ENCODE data around the gene APOBEC4.
A peak's percentile ranks its signal among the peaks of the same experiment; 100 is the strongest.
"Not testable (repeated sequence)": the region's sequence is repeated elsewhere in the genome, so short reads cannot be mapped to it uniquely, and the experiment has no call there.

Gene APOBEC4

DNA sequence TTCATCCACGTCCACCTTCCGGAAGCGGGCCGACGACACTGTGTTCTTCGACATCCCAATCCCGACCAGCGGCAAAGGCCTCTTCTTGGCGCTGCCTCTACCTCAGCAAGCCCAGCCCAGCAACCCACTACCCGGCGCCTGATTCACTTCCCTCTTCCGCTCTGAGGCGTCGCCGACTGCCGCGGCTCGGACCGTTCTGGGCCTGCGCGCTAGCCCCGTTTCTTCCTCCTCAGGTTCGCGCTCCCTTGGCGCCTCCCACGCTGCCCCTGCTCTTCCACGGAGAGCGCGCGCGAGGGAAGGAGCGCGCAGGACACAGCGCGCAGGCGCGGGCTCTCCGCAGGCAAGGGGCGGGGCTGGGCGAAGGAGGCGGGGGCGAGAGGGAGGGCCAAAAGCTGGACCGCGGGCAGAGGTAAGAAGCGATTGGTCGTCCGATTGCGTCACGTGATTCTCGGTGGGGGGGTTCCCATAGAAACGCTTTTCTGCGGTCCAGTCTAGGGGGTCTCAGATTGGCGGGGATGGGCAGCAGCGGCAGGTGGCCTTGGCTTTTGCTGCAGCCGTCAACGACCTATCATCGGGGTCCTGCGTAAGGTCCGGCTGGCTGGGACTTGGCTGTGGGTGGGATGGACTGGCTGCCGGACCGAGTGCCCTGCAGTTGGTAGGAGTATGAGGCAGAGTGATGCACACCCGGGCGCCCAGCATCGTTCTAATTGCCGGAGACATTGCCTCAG lies 17.3 kb downstream of the APOBEC4 start, which contains the start of gene ARPC5:
Gene ARPC5, minus strand, starts transcription at position 178 of the 728 bp plus-strand sequence. Its CDS starts 124 bp downstream, at position 54.
- peak within 1 kb of the TSS; percentile 97 for H3K4me3 Mint-ChIP-seq
- no peaks in the 10 kb centered on the region for H3K27me3 Mint-ChIP-seq
- H3K9me3 Mint-ChIP-seq: no peaks in the 10 kb centered on the region
- peaks cover 30 to 37% of the 10 kb centered on the region in 2 donors for H3K4me1 Mint-ChIP-seq (ENCODE audit: low read depth in 2 of 2)
- peak within 1 kb of the TSS; percentile 94 to 95 for H3K27ac Mint-ChIP-seq
- DNase-seq (peak; percentile 89 to 93 (median 91)), ATAC-seq (replicated peaks) (peak; percentile 86)
- peaks cover 30% of the 10 kb centered on the region for H3K36me3 Mint-ChIP-seq (ENCODE audit: insufficient read depth)

DNA sequence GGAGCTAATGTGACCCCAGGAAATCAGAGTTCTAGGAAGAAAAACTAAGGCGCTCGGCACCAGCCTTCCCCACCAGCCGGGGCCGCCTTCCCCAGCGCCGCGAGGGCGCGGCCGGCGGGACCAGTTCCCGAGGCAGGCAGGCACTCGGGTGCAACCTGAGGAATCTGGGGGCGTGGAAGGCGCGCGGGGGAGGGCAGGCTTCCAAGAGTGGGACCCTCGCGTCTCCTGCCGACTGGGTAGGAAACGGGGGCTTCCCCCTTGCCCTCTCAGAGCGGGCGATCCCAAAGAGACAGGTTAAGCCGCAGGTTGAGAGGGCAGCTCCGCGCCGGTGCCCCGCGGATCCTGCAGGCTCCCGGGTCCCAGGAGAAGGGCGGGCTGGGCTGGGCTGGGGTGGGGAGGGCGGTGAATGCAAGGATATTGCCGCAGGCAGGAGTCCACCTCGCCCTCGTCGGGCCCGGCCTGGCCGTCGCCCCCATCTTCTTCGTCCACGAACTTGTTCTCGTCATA lies 18.0 kb downstream of the APOBEC4 start:
- H3K27me3 Mint-ChIP-seq: no peaks in the 10 kb centered on the region
- peak overlapping the region; percentile 97 for H3K4me3 Mint-ChIP-seq
- peaks cover 36% of the 10 kb centered on the region for H3K36me3 Mint-ChIP-seq (ENCODE audit: insufficient read depth)
- peak; percentile 3 for ATAC-seq (replicated peaks)
- H3K4me1 Mint-ChIP-seq (ENCODE audit: low read depth in 2 of 2): peaks cover 35 to 42% of the 10 kb centered on the region in 2 donors
- peak in 1 of 3 experiments; percentile 15 for DNase-seq
- H3K27ac Mint-ChIP-seq: peak overlapping the region; percentile 94 to 95
- H3K9me3 Mint-ChIP-seq: no peaks in the 10 kb centered on the region

DNA sequence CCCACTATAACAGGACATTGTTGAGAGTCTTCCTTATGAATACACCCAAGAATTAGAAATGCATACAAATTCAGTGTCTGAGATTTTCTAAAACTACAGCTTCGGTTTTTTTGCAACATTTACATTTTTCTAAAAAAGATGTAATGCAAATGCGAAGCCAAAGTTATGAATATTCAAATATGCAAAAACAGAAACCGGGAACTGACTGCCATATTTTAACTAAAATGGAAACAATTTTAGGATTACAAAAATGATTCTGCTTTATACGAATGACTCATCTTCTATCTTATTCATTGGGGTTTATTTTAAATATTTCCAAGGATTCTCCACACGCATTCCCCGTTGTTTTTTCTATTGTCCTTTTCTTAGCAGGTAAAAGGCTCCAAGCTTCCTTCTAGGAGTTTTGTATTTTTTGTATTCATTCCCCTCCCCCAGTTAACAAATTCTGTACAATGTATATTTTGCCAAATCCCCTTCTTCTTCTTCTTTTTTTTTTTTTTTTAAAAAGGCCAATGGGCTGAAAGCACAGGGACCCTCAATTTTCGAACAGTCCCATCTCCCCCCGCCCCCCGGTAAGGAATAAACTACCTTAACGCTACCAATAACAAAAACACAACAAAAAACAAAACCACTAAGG lies 18.6 kb downstream of the APOBEC4 start:
- Mint-ChIP-seq H3K36me3 (ENCODE audit: insufficient read depth) (peaks cover 42% of the 10 kb centered on the region), H3K4me3 (peak overlapping the region; percentile 97), H3K27ac (peak overlapping the region; percentile 35 to 77), H3K4me1 (ENCODE audit: low read depth in 2 of 2) (peaks cover 37 to 42% of the 10 kb centered on the region in 2 donors), H3K9me3 (no peaks in the 10 kb centered on the region), H3K27me3 (no peaks in the 10 kb centered on the region)
- DNase-seq (no peak), ATAC-seq (replicated peaks) (no peak)

DNA sequence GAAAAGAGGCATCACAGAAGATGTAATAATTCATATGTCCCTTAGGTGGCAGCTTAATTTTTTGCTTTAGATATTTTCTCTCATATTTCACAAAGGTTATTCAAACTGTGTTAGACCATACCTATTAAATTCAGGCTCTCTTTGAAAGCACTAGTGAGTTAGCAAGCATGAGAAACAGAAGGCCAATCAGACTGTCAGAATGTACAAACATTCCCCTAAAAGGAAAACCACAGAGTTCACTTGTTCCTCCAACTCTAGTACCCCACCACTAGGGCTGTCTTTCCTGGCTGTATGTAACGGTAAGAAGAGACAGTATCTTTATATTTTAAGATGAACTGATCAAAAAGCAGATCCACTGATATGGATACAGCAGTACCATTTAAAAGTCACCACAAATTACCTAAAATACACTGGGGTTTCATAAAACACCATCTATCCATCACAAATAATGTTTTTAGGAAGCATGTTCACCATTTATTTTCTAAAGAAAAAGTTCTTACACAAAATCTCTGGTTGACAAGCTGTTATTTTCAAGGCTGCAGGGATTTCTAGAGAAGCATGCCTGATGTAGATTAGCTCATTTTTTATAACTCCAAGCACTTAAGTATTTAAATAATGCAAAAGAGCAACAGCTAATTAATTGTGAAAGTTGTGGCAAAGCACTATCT lies 19.3 kb downstream of the APOBEC4 start:
- ATAC-seq (replicated peaks) (peak; percentile 31), DNase-seq (peak in 2 of 3 experiments; percentile 8 to 16)
- Mint-ChIP-seq H3K9me3 (no peaks in the 10 kb centered on the region), H3K36me3 (ENCODE audit: insufficient read depth) (peaks cover 50% of the 10 kb centered on the region), H3K27me3 (no peaks in the 10 kb centered on the region), H3K4me1 (ENCODE audit: low read depth in 2 of 2) (peaks cover 38 to 43% of the 10 kb centered on the region in 2 donors), H3K4me3 (peak overlapping the region; percentile 97), H3K27ac (peak overlapping the region; percentile 35 to 77)

DNA sequence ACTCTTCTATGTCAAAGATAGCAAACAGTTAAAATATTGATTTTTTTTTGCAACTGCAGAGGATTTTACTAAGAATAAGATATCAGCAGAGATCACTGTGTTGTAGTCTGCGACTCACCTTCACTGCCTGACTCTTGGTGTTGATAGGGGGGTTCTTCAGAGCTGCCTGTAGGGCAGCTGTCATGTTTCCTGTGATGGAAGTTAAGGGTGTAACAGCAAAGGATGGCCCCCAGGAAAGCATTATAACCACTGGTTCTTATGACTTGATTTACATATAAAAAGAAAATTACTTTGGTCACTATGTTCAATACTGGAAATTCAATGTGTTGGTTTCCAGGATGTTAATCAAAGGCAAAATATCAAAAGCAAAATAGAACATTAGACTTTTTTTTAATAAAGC lies 20.2 kb downstream of the APOBEC4 start:
- peak overlapping the region in 1 of 2 donors; percentile 77 for H3K27ac Mint-ChIP-seq
- H3K36me3 Mint-ChIP-seq (ENCODE audit: insufficient read depth): peaks cover 58% of the 10 kb centered on the region
- ATAC-seq (replicated peaks) (no peak), DNase-seq (no peak)
- H3K4me1 Mint-ChIP-seq (ENCODE audit: low read depth in 2 of 2): peaks cover 43 to 50% of the 10 kb centered on the region in 2 donors
- no peaks in the 10 kb centered on the region for H3K27me3 Mint-ChIP-seq
- H3K9me3 Mint-ChIP-seq: no peaks in the 10 kb centered on the region
- peak overlapping the region; percentile 97 for H3K4me3 Mint-ChIP-seq

DNA sequence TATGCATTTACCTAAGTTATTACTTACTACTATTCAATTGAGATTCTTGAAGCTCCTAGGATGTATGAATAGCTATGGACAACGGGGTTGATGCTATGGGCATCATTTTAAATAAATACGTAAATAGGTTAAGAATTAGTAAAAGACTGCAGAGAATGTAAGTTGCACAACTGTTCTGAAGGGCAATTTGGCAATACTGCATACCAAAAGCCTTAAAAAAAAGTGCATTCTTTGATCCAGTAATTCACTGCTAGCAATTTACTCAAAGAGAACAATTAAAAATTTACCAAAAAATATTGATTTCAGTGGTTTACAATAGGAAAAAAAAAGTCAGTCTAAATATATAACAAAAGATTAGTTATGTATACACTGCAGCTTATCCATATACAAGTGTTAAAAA lies 21.0 kb downstream of the APOBEC4 start:
- H3K27ac Mint-ChIP-seq: no peak overlapping the region
- no peaks in the 10 kb centered on the region for H3K9me3 Mint-ChIP-seq
- H3K27me3 Mint-ChIP-seq: no peaks in the 10 kb centered on the region
- peaks cover 43 to 50% of the 10 kb centered on the region in 2 donors for H3K4me1 Mint-ChIP-seq (ENCODE audit: low read depth in 2 of 2)
- ATAC-seq (replicated peaks): no peak
- H3K36me3 Mint-ChIP-seq (ENCODE audit: insufficient read depth): peaks cover 66% of the 10 kb centered on the region
- H3K4me3 Mint-ChIP-seq: peak overlapping the region; percentile 13 to 97
- no peak for DNase-seq

DNA sequence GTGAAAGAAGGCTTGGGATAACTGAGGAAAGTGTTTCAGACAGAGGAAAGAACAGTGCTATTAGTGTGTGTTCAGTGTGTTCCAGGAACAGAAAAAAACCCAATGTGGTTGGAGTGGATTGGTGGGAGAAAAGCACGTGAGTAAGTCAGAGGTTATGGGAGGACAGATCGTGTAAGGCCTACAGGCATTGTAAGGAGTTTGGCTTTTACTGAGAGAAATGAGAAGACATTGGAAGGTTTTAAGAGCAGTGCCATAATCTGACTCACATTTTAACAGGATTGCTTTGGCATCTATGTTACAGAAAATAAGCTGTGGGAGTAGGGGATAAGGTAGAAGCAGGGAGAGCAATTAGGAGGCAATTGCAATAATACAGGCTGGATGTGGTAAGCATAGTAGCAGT lies 22.4 kb downstream of the APOBEC4 start:
- Mint-ChIP-seq H3K27ac (peak overlapping the region in 1 of 2 donors; percentile 1), H3K36me3 (ENCODE audit: insufficient read depth) (peaks cover 79% of the 10 kb centered on the region), H3K27me3 (no peaks in the 10 kb centered on the region), H3K4me3 (peak overlapping the region; percentile 0 to 97), H3K4me1 (ENCODE audit: low read depth in 2 of 2) (peaks cover 36 to 42% of the 10 kb centered on the region in 2 donors), H3K9me3 (no peaks in the 10 kb centered on the region)
- DNase-seq (no peak), ATAC-seq (replicated peaks) (no peak)

DNA sequence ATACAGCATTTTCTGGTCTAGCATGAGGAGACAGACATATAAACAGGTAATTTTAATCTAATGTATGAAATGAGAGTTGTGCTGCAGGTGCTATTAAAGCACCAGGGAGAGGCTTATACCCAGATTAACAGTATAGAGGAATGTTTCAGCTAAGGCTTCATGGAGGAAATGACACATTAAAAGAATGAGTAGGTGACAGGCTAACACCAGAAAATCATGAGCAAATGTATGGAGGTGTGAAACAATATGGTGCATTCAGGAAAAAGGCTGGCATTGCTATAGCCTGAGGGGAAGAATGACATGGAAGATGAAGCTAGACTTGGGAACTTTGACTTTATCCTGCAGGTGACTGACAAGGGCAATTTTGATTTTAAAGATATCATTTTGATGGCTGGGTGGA lies 24.6 kb downstream of the APOBEC4 start:
- peak overlapping the region in 1 of 2 donors; percentile 28 for H3K4me3 Mint-ChIP-seq
- H3K27ac Mint-ChIP-seq: peak overlapping the region in 1 of 2 donors; percentile 1
- H3K36me3 Mint-ChIP-seq (ENCODE audit: insufficient read depth): peaks cover 83% of the 10 kb centered on the region

DNA sequence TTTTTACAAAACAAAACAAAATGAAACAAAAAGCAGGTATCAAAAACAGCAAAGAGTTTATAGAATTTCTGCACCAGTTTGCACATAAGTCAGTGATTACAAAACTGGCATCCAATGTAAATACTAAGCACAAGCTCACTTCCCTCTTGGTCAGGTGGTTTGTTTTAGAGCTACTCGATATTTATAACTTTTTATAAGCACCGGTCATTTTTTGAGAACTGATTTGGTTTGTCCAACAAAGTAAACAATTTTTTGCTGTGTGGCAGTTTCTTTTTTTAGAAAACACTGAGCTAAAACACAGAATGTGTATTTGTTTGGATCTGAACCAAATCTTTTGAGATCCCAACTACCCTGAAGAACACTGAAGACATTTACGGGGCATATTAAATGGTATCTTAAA lies 26.9 kb downstream of the APOBEC4 start:
- H3K27me3 Mint-ChIP-seq; H3K4me3 Mint-ChIP-seq; H3K27ac Mint-ChIP-seq; H3K9me3 Mint-ChIP-seq; DNase-seq; ATAC-seq (replicated peaks): not testable (repeated sequence)
- peaks cover 74% of the 10 kb centered on the region for H3K36me3 Mint-ChIP-seq (ENCODE audit: insufficient read depth)
- H3K4me1 Mint-ChIP-seq (ENCODE audit: low read depth in 2 of 2): peaks cover 21 to 22% of the 10 kb centered on the region in 2 donors

More for the DNA sequence above, 24.6 kb downstream of the APOBEC4 start:
- no peak for ATAC-seq (replicated peaks)
- no peak for DNase-seq
- H3K4me1 Mint-ChIP-seq (ENCODE audit: low read depth in 2 of 2): peaks cover 26 to 36% of the 10 kb centered on the region in 2 donors
- H3K27me3 Mint-ChIP-seq: no peaks in the 10 kb centered on the region
- H3K9me3 Mint-ChIP-seq: no peaks in the 10 kb centered on the region

DNA sequence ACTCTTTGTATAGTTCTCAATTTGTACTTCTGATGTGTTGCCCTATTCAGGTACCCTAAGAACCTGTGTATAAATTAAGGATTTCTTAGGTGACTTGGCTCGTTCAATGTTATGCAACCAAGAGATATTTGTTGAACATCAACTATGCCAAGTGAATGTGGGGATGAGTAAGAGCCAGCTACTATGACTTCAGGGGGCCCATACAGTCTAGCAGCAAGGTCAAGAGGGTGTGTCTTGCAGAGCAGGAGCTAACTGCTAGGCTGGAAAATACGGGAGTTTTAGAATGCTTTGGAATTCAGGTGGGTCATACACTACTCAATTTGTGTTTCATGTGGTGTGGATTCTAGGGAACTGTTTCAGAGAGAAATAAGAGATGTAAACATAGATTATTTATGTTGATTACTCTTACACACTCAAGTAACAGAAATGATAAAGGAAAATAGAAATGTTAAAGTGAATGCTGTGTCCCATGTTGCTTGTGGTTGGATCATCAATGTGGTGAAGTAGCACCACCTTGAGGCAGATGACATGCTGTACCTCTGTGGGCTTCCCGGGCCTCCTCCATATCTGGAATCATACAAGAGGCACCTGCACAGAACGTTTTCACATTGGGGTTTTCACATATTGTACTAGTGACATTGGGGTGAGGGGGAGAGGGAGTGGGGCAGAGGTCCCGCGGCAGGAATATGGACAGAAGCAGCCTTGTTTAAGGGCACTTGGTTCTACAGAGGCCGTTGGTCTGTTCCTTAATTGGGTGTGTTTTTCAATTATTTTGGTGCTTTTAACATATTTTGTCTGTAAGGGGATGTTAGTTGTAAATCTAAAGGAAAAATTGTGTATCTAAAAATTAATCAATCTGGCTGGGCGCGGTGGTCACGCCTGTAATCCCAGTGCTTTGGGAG lies 30.0 kb downstream of the APOBEC4 start:
- H3K36me3 Mint-ChIP-seq (ENCODE audit: insufficient read depth): peaks cover 43% of the 10 kb centered on the region
- H3K4me3 Mint-ChIP-seq: no peak overlapping the region
- H3K4me1 Mint-ChIP-seq (ENCODE audit: low read depth in 2 of 2): peaks cover 6% of the 10 kb centered on the region in 2 donors
- H3K27me3 Mint-ChIP-seq: no peaks in the 10 kb centered on the region
- peak in 2 of 3 experiments; percentile 22 to 35 for DNase-seq
- ATAC-seq (replicated peaks): peak; percentile 84
- peak overlapping the region; percentile 67 to 75 for H3K27ac Mint-ChIP-seq
- no peaks in the 10 kb centered on the region for H3K9me3 Mint-ChIP-seq

DNA sequence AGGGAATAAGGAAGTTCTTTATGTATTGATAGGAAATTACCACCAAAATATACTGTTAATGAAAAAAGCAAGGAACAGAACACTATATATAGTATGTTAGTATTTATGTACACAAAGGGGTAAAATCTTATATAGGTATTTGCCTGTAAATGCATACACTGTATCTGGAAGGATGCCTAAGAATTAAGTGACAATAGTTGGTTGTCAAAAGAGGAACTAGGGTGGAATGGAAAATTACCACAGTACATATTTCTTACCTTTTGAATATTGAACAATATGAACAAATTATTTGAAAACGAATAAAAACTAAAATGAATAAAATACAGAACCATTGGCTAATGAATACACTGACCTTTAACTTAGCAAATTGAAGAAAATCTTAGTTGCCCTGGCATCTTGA lies 31.1 kb downstream of the APOBEC4 start:
- Mint-ChIP-seq H3K27ac (peak overlapping the region in 1 of 2 donors; percentile 75), H3K4me1 (ENCODE audit: low read depth in 2 of 2) (peaks cover 6% of the 10 kb centered on the region in 2 donors), H3K27me3 (no peaks in the 10 kb centered on the region), H3K36me3 (ENCODE audit: insufficient read depth) (peaks cover 32% of the 10 kb centered on the region), H3K4me3 (no peak overlapping the region), H3K9me3 (no peaks in the 10 kb centered on the region)
- DNase-seq: no peak
- ATAC-seq (replicated peaks): no peak

DNA sequence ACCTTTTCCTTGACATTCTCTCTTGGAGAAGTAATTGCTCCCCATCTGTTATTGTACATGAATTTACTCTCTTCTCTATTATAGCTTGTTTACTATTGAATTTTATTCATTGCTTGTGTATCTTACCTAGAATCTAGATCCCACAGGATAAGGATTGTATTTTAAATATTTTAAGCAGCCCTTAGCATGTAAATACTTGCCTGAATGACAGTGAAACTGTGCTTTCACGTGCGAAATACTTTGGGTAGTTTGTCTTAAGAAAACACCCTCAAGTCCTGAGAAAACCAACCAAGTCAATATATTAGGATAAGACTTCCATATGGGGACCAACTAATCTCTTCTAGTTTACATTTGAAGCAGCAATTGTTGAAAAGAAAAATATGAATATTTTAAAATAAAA lies 32.8 kb downstream of the APOBEC4 start:
- peaks cover under 1 to 3% of the 10 kb centered on the region in 2 donors for H3K4me1 Mint-ChIP-seq (ENCODE audit: low read depth in 2 of 2)
- H3K27ac Mint-ChIP-seq: peak overlapping the region in 1 of 2 donors; percentile 87
- no peak for DNase-seq
- no peak for ATAC-seq (replicated peaks)
- H3K9me3 Mint-ChIP-seq: no peaks in the 10 kb centered on the region
- no peak overlapping the region for H3K4me3 Mint-ChIP-seq
- peaks cover 15% of the 10 kb centered on the region for H3K36me3 Mint-ChIP-seq (ENCODE audit: insufficient read depth)
- H3K27me3 Mint-ChIP-seq: no peaks in the 10 kb centered on the region

Measured in effector memory CD8-positive, alpha-beta T cell (primary cell).